ENCODE results near the gene COL5A2.

Gene COL5A2

DNA sequence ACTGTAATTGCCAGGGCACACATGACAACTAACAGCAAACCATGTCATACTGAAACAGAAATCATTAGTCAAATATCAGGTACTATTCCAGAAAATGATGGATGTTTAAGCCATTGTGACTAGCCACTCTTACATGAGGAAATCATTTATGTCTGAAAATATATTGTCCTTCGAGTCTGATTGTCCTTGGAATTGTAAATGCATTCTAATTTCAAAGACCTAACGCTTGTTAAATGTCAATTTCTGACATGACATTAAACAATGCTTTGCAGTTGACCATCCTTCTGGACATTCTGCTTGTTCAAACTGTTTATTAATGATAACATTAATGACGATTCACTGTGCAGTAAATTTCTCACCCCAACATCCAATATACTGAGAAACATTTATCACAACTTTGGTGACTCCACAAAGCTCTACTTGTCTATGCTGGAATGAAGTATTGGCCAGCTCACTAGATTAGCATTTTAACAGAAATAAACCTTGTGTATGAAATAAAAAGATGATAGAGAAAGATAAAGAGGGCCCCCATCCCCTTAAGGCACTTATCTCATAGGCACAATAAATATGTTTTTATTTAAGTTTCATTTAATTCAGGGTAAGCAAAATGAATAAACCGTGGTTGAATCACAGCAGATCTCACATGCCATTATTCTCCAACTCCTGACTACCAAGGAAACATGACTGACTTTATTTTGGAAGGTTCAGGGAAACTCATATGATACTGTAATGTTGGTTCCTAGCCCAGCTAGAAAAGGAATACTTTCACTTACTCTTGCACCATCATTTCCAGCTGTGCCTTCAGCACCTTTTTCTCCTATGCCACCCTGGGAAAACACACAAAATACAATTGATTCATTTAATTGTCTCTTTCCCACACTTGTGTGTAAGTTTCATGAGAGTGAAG lies 123.1 kb downstream of the COL5A2 start:
- FAIRE-seq (no peak), DNase-seq (ENCODE audit: low spot score) (no peak)

DNA sequence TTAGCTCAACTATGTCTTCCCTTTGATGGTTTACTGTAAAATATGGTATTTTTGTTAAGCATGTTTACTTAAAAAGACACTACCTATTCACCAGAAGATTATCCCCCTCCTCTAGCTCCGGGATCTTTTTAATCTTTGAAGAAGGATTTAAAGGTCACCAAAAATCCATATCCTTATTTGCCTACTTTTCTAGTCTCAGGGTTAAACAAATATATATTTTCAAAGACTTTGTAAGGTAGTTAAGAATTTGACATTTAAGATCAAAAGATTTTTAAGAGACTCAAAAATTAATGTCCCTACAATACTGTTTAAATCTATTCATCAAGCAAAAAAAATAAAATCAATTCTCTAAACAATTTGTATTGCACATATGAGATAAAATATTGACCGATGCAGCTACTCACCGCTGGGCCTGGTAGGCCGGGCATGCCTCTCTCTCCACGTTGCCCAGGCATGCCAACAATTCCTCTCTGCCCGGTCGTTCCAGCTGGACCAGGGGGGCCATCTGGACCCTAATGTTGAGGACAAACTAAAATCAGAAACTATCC lies 129.3 kb downstream of the COL5A2 start:
- FAIRE-seq: no peak
- no peak for DNase-seq (ENCODE audit: low spot score)

DNA sequence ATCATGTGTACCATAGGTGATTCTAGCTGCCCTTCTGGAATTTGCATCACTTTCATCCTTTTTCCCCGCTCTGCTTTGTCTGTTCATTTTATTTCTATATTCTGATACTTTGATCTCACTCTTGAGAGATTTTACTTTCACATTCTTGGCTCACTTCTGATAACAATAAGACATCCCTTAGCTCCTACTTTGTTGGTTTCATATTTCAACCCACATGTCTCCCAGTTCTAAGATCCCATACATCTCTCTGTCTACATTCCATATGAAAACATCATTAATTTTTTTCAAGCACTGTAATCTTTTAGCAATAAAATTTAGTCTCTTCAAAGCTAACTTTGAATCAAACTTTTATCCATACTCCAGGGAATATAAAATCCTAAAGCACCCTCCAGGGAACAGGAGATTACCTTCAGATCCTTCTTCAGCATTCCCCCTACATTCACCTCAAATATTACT lies 129.8 kb downstream of the COL5A2 start:
- no peak for DNase-seq (ENCODE audit: low spot score)
- FAIRE-seq: no peak

DNA sequence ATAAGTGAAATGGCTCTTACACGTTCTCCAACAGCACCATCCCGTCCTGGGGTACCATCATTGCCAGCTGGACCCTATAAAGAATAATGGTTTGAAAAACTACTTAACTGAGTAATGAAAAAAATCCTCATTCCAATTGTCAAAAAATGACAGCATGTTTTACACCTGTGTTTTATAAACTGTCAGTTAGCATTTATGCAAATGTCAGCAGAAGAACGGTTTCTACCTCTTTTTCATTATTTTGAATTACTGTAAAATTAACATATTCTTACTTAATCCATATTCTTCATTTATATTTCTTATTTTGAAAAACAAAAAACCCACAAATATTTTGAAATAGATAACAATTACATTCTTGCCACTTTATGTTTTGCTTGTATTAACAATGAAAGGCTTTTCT lies 131.4 kb downstream of the COL5A2 start:
- no peak for FAIRE-seq
- DNase-seq (ENCODE audit: low spot score): no peak

DNA sequence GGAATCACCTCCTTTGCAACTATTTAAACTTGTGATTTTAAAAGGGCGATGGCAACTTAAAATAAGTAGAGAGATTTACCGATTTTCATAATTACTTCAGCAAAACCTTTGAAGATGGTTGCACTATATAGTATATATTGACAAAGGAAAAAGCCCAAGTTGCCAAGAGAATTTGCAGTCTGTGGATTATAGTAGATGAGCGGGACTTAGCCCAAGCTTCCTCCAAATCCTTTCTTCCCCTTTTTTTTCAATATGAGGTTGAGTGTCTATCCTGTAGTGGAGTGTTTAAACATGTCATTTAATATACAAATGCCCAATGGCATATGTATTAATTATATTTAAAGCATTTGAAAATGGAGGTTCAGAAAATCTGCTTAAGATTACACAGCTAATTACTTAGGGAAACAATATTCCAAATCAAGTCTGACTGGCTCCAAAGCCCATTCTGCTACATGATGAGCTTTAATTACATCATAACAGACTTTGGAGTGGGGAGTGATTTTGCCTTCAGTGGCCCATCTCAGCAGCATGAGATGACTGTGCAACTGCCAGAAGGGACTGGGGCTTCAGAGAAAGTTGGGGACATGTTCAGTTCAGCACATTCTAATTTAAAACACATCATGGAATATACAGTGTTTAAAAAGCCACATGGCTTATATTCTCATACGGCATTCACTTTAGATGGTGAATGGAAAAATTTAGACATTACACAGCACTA lies 132.2 kb downstream of the COL5A2 start:
- FAIRE-seq: no peak
- DNase-seq (ENCODE audit: low spot score): no peak

DNA sequence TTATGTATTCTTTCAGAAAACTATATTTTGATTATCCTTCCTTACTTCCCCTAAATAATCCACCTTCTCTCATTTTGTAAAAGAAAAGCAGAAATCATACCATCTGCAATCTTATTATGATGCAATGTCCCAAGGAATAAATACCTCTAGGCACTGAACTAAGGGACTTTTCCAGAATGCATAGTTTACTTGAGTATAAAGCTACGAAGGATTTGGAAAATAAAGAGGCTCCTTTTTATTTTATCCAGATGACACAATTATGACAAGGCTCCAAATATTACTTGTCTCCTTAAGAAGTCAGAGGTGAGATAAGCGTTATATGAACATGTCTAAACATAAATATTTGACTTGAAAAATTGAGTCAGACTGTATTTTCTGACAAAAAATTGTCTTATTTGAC lies 133.2 kb downstream of the COL5A2 start:
- no peak for FAIRE-seq

DNA sequence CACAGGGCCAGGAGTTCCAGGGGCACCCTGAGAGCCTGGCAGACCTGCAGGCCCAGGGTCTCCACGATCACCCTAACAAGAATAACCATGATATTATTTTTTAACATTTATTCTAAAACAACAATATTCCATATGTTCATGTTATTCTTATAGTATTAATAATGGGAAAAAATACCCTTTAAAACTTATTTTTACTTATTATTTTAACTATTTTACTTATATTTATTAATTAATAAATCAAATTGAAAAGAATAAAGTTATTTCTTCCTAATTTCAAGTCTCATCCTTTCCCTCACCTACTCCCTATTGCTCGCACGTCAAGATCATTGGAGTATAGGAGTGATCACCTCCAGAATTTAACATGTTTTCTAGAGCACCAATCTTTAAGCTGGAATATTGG lies 133.7 kb downstream of the COL5A2 start:
- DNase-seq (ENCODE audit: low spot score) (no peak), FAIRE-seq (no peak)

More for the DNA sequence above, 133.2 kb downstream of the COL5A2 start:
- no peak for DNase-seq (ENCODE audit: low spot score)

DNA sequence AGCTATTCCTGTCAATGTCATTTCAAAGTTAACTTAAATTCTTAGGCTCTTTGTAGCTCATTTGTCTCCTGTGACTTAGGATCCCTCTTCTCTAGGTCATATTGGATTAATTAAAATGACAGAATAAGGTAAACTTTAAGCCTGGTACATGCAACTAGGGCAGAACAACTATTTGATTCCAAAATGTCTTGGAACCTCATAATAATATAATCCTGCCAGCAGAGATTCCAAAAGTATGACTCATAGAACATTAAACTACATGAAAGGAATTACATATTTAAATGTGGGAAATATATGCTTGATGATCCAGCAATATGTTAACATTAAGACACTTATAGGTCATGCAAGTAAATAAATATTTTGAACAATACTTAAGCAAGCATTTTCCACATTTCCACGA lies 142.0 kb downstream of the COL5A2 start:
- DNase-seq (ENCODE audit: low spot score): no peak

DNA sequence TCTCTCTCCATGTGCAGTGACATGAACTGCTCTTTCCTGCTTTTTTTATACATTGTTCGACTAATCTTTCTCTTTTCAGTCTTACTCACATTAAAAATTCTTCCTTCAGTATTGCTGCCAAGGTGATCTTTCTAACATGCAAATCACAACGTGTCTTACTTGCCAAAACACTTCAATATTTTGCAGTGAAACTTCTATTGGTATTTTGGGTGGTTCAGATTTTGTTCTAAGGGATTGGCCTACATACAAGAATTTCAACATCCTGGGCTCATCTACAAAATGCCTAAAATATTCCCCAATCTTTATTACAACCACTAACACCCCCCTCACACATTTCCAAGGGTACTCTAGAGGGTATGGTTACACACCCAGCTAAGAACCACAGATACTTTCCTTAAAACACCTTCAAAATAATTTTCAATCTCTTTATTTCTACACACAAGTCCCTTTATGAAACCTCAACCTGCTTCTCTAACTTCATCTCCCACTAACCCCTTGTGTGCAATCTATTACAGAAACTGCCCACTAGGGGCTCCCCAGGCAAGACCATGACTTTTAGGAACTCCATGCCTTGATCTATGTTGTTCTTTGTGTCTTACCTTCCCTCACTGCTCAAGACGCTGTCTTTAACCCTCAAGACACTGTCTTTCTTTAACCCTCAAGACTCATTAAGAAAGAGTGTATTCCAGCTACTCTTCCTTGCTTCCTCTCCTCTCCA lies 154.5 kb downstream of the COL5A2 start:
- no peak for FAIRE-seq
- DNase-seq (ENCODE audit: low spot score): no peak

More for the DNA sequence above, 142.0 kb downstream of the COL5A2 start:
- FAIRE-seq: no peak

DNA sequence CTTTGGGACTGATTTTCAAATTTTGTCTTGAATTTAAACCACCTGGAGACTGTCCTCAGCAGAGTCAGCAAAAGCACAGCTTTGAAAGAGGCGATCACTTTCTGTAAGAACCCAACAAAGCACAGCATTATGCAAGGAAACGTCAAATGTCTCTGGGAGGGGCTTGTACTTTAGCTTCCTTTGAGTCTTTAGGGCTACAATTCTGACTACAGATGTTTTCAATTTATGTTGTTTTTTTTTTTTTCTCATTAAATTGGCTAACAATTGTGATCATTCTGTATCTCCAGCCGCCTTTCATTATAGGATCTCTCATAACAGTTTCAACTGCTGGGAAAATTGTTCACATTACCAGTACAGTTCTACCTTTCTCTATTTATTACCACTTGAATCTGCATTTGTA lies 157.1 kb downstream of the COL5A2 start:
- no peak for DNase-seq (ENCODE audit: low spot score)
- FAIRE-seq: no peak

DNA sequence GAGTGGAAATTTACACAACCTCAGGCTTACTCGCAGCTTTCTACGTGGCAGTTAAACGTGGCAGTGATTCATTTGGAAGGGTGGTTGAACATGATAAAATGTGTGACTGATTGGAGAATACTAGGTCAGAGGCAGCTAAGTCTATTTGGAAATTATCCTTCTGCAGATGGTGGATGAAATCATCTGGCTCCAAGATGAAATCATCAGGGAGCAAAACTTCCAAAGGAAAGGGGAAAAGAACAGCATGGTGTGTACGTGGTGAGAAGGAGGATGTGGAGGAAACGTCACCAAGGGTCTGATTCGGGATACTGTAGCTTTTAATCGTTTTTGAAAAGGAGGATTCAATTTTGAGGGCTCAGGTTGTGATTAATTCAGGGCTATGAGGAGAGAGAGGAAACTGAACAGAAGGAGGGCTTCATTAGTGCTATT lies 157.5 kb downstream of the COL5A2 start:
- DNase-seq (ENCODE audit: low spot score) (no peak), FAIRE-seq (no peak)

DNA sequence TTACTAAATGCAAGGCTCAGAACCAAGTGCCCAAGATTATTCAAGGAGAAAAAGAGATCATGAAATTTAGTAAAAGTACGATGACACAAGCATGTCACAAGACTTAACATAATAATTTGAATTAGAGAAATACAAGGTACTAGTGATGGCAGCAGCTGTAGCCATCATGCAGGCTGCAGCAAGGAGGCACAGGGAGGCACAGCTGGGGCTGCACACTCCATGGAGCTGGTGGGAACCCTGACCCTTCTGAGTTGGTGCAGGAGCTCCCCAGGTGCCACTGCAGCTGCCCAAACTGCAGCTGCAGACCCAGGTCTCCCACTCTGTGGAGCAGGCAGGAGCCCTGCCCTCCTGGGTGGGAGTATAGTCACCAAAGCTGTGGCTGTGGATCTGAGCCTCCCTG lies 159.4 kb downstream of the COL5A2 start:
- FAIRE-seq (no peak), DNase-seq (ENCODE audit: low spot score) (no peak)

DNA sequence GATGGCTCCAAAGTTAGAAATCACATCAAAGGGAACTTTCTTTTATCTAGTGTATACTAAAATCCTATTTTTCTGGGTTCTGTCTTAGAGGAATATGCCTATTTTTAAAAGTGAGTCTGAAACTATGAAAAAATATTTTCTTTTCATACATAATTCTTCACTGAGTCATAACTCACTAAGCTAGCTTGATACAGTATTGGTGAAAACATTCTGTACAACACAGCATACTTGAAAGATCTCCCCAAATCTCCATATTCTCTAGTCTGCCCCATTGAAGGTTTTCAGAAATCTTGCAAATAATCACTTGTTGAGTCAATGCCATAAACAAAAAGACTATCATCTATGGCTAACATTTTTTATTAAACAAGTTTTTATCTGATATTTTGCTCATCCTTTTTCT lies 160.9 kb downstream of the COL5A2 start:
- DNase-seq (ENCODE audit: low spot score): no peak
- FAIRE-seq: no peak

DNA sequence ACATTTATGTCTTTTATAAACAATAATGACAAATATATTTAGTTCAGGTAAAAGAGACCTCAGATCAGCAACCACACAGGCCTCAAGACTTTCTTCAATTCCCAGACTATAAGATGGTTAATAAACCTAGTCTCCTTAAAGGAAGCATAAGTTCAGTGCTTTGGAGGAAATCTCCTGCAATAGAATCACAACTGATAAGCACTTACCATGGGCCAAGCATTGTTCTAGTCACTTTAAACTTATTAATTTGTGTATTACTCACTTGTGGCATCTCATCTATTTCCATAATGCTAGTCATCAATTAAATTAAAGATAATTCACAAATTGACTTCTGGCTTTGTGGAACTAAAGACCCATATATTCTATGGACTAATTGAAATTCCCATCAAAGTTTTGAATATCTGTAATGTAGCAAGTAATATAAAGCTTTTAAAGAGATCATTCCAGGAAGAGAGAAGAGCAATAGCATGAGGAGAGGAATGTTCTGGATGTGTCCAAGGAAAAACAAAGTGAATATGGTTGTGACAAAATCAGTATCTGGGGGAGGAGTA lies 163.2 kb downstream of the COL5A2 start:
- no peak for DNase-seq (ENCODE audit: low spot score)
- no peak for FAIRE-seq

DNA sequence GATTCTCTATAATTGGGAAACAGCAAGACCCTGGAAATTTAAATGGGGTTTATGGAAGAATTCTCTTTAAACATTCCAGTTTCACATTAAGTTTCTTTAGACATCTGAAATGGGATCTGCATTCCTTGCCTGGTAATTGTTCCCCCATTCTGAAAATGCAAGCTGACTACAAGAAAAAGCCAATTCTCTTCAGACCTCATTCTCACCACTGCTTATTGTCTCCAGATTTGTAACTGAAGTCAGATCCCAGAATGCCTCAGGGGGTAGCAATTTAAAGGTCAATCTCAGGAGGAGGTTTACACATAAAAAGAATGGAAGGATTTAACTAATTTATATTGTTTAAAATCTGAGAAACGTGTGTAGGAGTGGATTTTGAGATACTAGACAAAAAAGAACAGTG lies 164.2 kb downstream of the COL5A2 start:
- no peak for FAIRE-seq
- no peak for DNase-seq (ENCODE audit: low spot score)

DNA sequence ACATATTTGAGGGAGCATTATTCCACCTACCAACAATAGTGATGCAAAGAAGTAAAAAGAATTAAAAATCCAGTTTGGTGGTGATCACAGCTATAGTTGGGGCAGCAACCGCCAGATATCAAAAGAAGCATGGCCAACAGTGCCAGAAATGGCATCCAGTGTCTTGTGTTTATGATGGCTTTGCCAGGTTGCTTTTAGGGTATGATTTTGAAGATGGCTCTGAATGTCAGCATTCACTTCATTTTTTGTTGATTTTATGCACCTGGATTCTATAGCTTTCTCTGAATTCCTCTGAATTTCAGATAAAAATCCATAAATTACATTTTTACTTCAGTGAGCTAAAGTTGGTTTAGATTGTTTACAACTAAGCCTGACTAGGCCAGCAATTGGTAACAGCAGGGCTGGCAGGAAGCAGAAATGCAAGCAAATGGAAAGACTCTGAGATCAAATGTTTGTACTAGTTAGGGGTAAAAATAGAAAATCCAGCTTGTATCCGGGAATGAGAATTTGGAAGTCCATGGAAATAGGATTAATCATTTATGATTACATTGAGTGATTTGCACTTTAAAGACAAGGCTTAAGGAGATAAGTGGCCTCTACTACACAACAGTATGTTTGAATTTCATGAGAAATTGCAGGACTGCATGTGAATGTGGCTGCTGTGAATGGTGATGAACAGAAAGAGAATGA lies 165.0 kb downstream of the COL5A2 start:
- DNase-seq (ENCODE audit: low spot score) (no peak), FAIRE-seq (no peak)

DNA sequence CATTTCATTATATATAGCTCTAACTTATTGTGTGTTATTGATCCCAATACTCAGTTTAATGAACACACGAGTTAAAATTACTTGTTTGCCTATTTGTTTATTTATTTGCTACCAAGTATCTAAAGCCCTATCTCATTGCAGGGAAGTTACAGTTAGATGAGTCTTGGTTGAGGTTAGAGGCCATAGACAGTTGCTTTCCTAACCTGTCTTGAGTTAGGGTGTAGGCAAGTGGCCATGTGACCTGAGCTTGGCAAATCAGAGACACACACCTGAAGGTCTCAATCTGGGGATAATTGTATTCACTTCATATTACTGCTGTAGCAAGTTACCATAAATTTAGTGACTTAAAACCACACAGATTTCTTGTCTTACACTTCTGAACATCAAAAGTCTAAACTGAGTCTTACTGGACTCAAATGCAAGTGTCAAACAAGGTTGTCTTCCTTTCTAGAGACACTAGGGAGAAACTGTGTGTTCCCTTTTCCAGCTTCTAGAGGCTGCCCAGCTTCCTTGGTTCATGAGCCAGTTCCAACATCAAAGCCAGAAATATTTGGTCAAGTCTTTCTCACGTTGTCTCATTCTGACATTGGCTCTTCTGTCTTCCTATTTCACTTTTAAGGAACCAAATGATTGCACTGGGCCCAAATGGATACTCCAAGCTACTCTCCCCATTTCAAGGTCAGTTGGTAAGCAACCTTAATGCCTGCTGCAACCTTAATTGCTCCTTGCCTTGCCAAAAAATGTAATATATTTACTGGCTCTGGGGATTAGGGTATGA lies 165.7 kb downstream of the COL5A2 start:
- no peak for FAIRE-seq
- DNase-seq (ENCODE audit: low spot score): no peak

DNA sequence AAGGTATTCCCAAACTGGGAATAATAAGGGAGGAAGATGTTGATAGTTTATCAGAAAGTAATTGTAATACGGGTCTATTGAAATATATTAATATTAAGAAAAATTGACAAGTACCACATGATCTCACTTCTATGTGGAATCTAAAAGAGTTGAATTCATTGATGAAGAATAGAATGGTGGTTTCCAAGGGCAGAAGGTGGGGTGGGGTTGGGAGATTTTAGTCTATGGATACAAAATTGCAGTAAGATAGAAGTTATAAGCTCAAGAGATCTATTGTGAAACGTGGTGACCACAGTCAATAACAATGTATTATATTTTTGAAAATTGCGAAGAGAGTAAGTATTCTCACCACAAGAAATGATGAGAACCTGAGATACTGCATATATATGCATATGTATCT lies 166.5 kb downstream of the COL5A2 start:
- no peak for FAIRE-seq
- DNase-seq (ENCODE audit: low spot score): no peak

DNA sequence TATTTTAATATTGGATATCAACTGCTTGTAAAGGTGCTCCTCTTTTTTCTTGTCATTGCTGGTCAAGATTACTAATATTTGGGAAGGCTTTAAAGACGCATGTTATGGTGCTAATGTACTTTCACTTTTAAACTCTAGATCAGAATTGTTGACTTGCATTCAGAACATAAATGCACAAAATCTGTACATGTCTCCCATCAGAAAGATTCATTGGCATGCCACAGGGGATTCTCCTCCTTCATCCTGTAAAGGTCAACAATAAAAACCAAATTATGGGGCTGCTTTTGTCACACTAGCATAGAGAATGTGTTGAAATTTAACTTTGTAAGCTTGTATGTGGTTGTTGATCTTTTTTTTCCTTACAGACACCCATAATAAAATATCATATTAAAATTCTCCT lies 167.2 kb downstream of the COL5A2 start:
- FAIRE-seq: no peak

DNA sequence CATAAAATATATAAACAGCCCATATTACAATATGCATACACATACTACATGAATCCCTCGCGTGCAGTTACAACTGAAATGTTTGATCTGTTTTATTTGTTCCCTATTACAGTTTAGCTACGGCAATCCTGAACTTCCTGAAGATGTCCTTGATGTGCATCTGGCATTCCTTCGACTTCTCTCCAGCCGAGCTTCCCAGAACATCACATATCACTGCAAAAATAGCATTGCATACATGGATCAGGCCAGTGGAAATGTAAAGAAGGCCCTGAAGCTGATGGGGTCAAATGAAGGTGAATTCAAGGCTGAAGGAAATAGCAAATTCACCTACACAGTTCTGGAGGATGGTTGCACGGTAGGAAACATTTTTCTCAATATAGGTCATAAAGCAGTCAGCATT lies 169.0 kb downstream of the COL5A2 start:
- DNase-seq (ENCODE audit: low spot score) (no peak), FAIRE-seq (no peak)

More for the DNA sequence above, 167.2 kb downstream of the COL5A2 start:
- no peak for DNase-seq (ENCODE audit: low spot score)

All from RCC 7860 (cell line).